ENCODE results near the gene RETN.

- TF ChIP-seq CTCF (conservative IDR thresholded peaks at IDR 0.05; ENCODE audit: low read length) (no peak), EZH2phosphoT487 (IDR thresholded peaks at IDR 0.05; ENCODE audit: borderline replicate concordance, low read depth, low read length) (no peak)
These were observed 46.8 kb downstream of the RETN start for GRCh38 chr19:7715671-7716070.

Measured in OCI-LY7 (cell line).